ENCODE results near the gene CEP63. TPM values are rescaled to one million over a fixed set of nuclear protein-coding genes. Genes with fewer than 3 reads are reported as not detected.
A peak's percentile ranks its signal among the peaks of the same experiment; 100 is the strongest.

CEP63 gene
- total RNA-seq, 1 donor from 2014 or later: 32.5 TPM

DNA sequence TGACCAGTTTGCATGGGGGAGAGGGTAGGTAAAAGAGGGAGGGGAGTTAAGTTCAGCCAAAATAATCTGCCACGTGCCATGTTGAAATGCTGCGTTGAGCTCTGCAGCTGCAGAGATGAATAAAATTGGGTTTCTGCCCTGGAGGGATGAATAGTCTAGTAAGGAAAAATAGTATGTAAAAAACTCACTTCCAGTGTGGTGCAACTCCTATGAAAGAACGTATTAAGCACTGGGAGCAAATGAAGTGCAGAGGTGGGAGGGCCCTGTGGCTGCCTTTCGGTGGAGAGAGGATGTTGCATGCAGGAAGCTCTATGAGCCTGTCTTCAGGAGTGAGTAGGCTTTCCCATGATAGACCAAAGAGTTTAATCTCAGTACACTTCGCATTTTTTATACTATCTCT is 8.6 kb downstream of the CEP63 start:
- ATAC-seq (ENCODE audit: poor library complexity) (no peak), DNase-seq (no peak)

GRCh38 chr3:134495980-134496379 is 10.1 kb downstream of the CEP63 start:
- ATAC-seq (ENCODE audit: poor library complexity): no peak
- intact Hi-C loops (cut with DNase I): no loop called here
- no peak for DNase-seq

More for the DNA sequence above, 8.6 kb downstream of the CEP63 start:
- intact Hi-C loops (cut with DNase I): no loop called here

- intact Hi-C loops (cut with DNase I): no loop called here
- ATAC-seq (ENCODE audit: poor library complexity) (no peak), DNase-seq (no peak)
These were observed 10.7 kb downstream of the CEP63 start for GRCh38 chr3:134496471-134497071.

- ATAC-seq (ENCODE audit: poor library complexity) (no peak), DNase-seq (no peak)
- intact Hi-C loops (cut with DNase I): no loop called here
These were observed 17.4 kb downstream of the CEP63 start for GRCh38 chr3:134503266-134503665.

- intact Hi-C loops (cut with DNase I): no loop called here
- DNase-seq: no peak
- ATAC-seq (ENCODE audit: poor library complexity): no peak
These were observed 18.3 kb downstream of the CEP63 start for GRCh38 chr3:134504132-134504531.

DNA sequence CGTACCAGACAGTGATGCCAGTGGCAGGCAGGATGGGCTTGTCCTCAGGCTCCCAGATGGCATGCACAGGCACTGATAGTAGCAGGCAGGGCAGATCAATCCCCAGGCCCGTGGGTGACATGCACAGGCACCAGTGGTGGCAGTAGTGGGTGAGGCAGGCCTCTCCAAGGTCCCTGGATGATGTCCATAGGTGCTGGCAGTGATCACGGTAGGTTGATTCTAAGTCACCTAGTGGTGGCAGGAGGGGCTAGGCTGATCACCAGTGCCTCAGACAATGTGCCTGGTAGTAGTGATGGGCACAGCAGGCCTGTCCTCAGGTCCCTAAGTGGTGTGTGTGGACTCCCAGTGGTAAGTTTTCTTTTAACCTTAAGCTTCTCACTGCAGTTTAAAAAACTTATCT is 19.6 kb downstream of the CEP63 start:
- intact Hi-C loops (cut with DNase I): no loop called here
- DNase-seq: no peak
- no peak for ATAC-seq (ENCODE audit: poor library complexity)

DNA sequence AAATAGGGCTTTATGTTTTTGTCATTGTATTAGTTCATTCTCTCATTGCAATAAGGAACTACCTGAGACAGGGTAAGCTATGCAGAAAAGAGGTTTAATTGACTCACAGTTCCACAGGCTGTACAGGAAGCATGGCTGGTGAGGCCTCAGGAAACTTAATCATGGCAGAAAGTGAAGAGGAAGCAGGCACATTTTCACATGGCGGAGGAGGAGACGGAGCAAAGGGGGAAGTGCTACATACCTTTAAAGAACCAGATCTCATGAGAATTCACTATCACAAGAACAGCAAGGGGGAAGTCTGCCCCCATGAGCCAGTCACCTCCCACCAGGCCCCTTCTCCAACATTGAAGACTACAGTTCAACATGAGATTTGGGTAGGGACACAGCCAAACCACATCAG is 25.6 kb downstream of the CEP63 start:
- intact Hi-C loops (cut with DNase I): no loop called here
- DNase-seq (no peak), ATAC-seq (ENCODE audit: poor library complexity) (no peak)

- ATAC-seq (ENCODE audit: poor library complexity): peak; percentile 66
- intact Hi-C loops (cut with DNase I): no loop called here
- DNase-seq: no peak
These were observed 31.0 kb downstream of the CEP63 start for GRCh38 chr3:134516905-134517304.

- intact Hi-C loops (cut with DNase I): no loop called here
- ATAC-seq (ENCODE audit: poor library complexity) (no peak), DNase-seq (no peak)
These were observed 31.9 kb downstream of the CEP63 start for GRCh38 chr3:134517791-134518190.

DNA sequence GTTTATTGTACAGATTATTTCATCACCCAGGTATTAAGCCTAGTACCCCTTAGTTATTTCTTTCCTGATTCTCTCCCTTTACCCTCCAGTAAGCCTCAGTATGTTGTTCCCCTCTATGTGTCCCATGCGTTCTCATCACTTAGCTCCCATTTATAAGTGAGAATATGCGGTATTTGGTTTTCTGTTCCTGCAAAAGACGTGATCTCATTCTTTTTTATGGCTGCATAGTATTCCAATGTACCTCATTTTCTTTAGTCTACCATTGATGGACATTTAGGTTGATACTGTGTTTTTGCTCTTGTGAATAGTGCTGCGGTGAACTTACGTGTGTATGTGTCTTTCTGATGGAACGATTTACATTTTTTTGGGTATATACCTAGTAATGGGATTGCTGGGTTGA is 36.7 kb downstream of the CEP63 start:
- intact Hi-C loops (cut with DNase I): no loop called here
- no peak for DNase-seq

DNA sequence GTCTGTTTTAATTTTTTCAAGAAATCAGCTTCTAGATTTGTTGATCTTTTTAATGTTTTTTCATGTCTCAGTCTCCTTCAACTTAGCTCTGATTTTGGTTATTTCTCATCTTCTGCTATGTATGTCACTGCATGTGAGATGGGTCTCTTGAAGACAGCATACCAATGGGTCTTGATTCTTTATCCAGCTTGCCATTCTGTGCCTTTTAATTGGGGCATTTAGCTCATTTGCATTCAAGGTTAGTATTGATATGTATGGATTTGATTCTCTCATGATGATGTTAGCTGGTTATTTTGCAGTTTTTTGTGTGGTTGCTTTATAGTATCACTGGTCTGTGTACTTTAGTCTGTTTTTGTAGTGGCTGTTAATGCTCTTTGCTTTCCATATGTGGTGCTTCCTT is 39.4 kb downstream of the CEP63 start:
- DNase-seq (no peak), ATAC-seq (ENCODE audit: poor library complexity) (no peak)
- intact Hi-C loops (cut with DNase I): no loop called here

More for the DNA sequence above, 36.7 kb downstream of the CEP63 start:
- ATAC-seq (ENCODE audit: poor library complexity): no peak

DNA sequence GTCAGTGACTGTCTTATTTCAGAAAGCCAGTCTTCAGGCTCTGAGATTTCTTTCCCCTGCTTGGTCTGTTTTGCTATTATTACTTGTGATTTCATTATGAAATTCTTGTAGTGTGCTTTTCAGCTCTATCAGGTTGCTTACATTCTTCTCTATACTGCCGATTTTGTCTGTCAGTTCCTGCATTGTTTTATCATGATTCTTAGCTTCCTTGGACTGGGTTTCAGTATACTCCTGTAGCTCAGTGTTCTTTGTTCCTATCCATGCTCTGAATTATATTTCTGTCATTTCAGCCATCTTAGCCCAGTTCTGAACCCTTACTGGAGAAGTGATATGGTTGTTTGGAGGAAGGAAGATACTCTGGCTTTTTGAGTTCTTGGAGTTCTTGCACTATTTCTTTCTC is 40.5 kb downstream of the CEP63 start:
- intact Hi-C loops (cut with DNase I): no loop called here
- ATAC-seq (ENCODE audit: poor library complexity): no peak
- DNase-seq: no peak

DNA sequence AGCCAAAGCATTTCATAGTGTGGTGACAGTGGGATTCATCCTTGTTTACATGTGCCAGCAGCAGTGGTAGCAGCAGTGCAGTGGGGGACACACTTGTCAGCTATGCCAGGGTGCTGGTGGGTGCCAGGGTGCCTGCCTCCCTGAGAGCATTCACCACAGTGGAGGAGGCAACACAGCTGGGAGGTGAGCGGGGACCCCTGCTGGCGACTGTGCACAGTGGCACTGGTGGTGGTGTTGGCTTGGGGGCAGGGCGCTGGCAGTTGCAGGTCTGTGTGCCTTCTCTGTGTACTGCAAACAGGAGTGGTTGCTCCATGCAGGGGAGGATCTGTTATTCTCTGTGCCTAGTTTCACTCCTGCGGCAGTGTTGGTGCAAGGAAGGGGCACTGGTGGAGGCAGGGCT is 41.2 kb downstream of the CEP63 start:
- intact Hi-C loops (cut with DNase I): no loop called here
- ATAC-seq (ENCODE audit: poor library complexity) (peak; percentile 19), DNase-seq (no peak)

GRCh38 chr3:134527538-134528186 is 41.8 kb downstream of the CEP63 start:
- no peak for DNase-seq
- intact Hi-C loops (cut with DNase I): no loop called here
- peak; percentile 54 for ATAC-seq (ENCODE audit: poor library complexity)

DNA sequence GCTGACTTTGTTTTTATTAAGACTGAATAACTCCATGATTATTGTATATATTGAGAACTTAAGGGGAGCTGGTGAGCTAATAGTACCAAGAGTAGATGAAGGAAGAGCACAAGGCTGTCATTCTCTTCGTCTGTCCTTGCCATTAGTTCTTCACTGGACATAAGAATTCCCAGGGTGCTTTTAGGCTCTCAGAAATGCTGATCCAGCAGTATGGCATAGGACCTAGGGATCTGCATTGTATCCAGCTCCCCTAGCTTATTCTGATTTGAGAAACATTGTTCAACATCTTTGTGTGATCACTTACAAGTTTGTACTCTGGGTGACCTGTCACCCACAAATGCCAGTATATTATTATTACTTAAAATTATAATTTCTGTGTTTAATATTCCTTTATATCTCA is 47.6 kb downstream of the CEP63 start:
- ATAC-seq (ENCODE audit: poor library complexity) (no peak), DNase-seq (no peak)
- intact Hi-C loops (cut with DNase I): no loop called here

- DNase-seq (no peak), ATAC-seq (ENCODE audit: poor library complexity) (no peak)
- intact Hi-C loops (cut with DNase I): no loop called here
These were observed 49.5 kb downstream of the CEP63 start for GRCh38 chr3:134535186-134535970.

GRCh38 chr3:134536781-134537180 is 50.9 kb downstream of the CEP63 start:
- peak; percentile 87 for ATAC-seq (ENCODE audit: poor library complexity)

GRCh38 chr3:134542287-134542958 is 56.6 kb downstream of the CEP63 start:
- intact Hi-C loops (cut with DNase I): no loop called here
- DNase-seq (no peak), ATAC-seq (ENCODE audit: poor library complexity) (no peak)

More at GRCh38 chr3:134536781-134537180, 50.9 kb downstream of the CEP63 start:
- no peak for DNase-seq
- intact Hi-C loops (cut with DNase I): no loop called here

- intact Hi-C loops (cut with DNase I): no loop called here
- ATAC-seq (ENCODE audit: poor library complexity): no peak
- DNase-seq: no peak
These were observed 57.3 kb downstream of the CEP63 start for GRCh38 chr3:134543113-134543512.

Data from Right ventricle myocardium superior (tissue), 1 donor.